Activated T-helper 17 cell treated with anti-CD3 and anti-CD28 coated beads, Interleukin-2, amount 50 U/mL, for 72 hours (primary cell): ENCODE measurements around the gene TTLL8. TPM values are rescaled to one million over a fixed set of nuclear protein-coding genes. Genes with fewer than 3 reads are reported as not detected.
A peak's percentile ranks its signal among the peaks of the same experiment; 100 is the strongest.

Experiments used
- ATAC-seq: fragments of 150-1000 bp; cut with Tn5 transposase; replicated peaks from 2 replicates; pipeline ENCODE4 v1.10.0; 2021; ENCODE audit warnings: mild to moderate bottlenecking, moderate library complexity
- H3K27ac Mint-ChIP-seq: one replicate; pipeline ENCODE4 v1.8.0; 2022; ENCODE audit warnings: mixed read lengths
- H3K27me3 Mint-ChIP-seq: one replicate; pipeline ENCODE4 v1.8.0; 2022; ENCODE audit warnings: mixed read lengths
- H3K36me3 Mint-ChIP-seq: one replicate; pipeline ENCODE4 v1.8.0; 2022; ENCODE audit warnings: low read depth, mild to moderate bottlenecking, mixed read lengths
- H3K4me1 Mint-ChIP-seq: one replicate; pipeline ENCODE4 v1.8.0; 2022; ENCODE audit warnings: mixed read lengths
- H3K4me3 Mint-ChIP-seq: one replicate; pipeline ENCODE4 v1.8.0; 2022; ENCODE audit warnings: mild to moderate bottlenecking, mixed read lengths
- H3K9me3 Mint-ChIP-seq: one replicate; pipeline ENCODE4 v1.8.0; 2022; ENCODE audit warnings: mixed read lengths
- total RNA-seq, 2 donors: library from RNA; stranded (reverse); gene quantifications; one replicate each; pipeline ENCODE4 v1.2.3, GENCODE V29; 2022

The TTLL8 gene
- total RNA-seq, 2 donors from 2014 or later: not detected

DNA sequence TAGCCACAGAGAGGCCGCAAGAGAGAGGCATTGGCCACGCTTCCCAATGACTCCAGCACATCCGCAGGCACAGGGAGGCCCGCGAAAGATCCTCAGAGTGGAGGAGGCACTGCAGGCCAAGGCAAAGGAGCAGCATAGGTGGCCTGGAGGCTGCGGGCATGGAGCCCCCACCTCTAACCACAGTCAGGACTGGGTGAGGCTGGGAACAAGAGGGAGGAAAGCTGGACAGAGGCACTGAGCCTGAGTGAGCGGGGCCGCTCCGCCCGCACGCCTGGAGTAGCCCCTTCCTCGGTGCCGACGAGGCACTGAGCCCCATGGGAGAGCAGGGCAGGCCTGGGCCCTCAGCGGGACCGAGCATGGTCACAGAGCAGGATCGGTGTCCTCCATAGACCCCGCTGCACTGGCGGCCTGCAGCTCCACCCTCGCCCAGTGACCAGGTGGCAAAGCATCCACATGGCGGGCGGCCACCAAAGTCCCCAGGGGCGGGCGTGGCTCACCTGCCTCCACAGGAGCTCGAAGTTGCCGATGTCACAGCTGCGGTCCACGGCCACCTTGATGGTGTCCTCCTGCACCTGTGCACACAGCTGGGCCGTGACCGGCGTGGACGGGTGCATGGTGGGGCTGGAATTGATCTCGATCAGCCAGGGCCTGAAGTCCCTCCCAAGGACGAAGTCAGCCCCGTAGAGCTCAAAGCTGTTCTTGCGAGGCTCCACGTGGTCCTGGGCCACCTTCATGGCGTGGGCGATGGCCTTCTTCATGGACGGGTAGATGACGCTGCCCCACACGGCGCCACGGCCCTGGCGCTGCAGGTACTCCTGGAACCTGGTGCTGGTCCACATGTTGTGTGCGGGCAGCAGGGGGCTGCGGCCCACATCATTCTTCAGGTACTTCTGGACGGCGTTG, 26.7 kb downstream of the TTLL8 start:
- H3K36me3 Mint-ChIP-seq: no peaks in the 10 kb centered on the region
- peaks cover 6% of the 10 kb centered on the region for H3K4me1 Mint-ChIP-seq
- no peak overlapping the region for H3K4me3 Mint-ChIP-seq
- no peaks in the 10 kb centered on the region for H3K9me3 Mint-ChIP-seq
- ATAC-seq: no peak
- no peak overlapping the region for H3K27ac Mint-ChIP-seq
- peaks cover 9% of the 10 kb centered on the region for H3K27me3 Mint-ChIP-seq

DNA sequence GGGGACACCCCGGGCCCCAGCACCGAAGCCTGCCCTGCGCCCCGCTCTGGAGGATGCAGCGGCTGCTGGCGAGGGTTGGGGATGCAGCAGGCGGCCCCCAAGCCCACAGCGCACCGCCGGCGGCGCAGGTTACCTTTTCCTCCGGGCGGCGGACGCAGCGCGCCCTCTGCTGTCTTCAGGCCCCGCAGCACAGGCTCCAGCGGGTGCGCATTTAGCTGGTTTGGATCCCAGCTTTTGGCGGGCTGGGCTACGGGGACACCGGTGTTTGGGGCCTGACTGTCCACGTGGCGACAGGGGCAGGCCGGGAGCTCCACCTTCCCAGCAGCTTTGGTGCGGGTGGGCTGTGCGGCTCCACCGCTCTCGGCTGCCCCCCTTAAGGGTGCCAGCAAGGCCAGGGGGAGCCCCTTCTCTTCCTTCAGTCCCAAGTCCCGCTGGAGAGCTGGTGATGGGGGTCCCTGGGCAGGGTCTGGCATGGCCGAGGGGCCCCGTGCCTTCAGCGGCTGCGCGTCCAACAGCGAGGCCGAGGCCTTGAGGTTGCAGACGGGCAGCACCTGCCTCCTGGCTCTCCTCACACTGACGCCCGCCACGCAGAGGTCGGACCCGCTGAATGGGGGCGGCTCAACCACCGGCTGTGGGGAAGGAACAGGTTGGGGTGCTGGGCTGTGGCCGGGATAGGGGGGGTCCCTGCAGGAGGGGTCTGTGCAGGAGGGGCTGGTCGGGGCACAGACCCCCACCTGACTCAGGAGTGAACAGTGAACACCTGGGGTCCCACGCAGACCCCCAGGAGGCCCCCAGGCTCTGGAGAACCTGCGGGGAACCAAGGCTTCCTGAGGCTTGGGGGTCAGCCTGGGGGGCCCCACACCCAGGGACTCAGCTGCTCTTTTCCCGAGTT, 27.6 kb downstream of the TTLL8 start:
- ATAC-seq: peak; percentile 89
- Mint-ChIP-seq H3K36me3 (no peaks in the 10 kb centered on the region), H3K27ac (no peak overlapping the region), H3K4me1 (peaks cover 6% of the 10 kb centered on the region), H3K9me3 (no peaks in the 10 kb centered on the region), H3K4me3 (no peak overlapping the region), H3K27me3 (peaks cover 13% of the 10 kb centered on the region)

DNA sequence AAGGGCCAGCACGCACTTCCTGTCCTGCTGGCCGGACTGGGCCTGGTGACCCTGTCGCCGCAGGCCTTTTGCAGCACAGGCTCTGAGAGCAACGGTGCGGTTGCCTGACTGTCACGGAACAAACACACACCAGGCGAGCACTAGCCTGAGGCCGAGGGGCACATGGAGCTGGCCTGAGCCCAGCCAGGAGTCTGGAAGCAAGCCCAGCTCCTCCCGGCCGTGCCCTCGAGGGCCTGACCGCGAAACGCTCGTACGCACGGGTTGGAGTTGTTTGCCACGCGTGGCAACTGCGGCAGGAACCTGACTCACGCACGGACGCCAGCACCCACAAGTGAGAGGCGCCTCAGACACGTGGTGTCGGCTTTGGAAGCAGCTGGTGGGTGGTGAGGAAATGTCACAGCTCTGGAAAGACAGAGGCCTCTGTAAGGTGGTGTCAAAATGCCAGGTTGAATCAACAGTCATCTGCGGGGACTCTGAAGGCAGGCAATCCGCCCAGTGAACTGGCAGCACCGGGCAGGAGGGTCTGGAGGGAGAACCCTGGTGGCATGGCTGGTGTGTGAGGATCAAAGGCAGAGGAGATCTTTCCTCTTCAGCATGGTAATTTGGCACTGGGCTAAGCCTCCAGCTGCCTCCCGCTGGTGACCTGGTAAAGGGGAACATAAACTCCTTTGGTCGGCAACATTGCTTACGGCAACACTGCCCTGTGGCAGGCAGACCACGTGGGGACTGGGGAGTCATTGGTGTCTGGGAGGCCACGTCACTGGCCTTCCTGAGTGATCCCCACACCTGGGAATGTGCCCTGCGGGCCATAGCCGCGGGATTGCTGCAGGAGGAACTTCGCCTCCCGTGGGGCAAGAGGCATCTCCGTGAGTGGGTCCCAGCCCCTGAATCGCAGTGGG, 30.2 kb downstream of the TTLL8 start:
- H3K9me3 Mint-ChIP-seq: no peaks in the 10 kb centered on the region
- H3K27ac Mint-ChIP-seq: peak overlapping the region; percentile 30
- no peaks in the 10 kb centered on the region for H3K36me3 Mint-ChIP-seq
- H3K4me1 Mint-ChIP-seq: peaks cover 10% of the 10 kb centered on the region
- peak overlapping the region; percentile 55 for H3K4me3 Mint-ChIP-seq
- ATAC-seq: peak; percentile 71
- H3K27me3 Mint-ChIP-seq: peaks cover 14% of the 10 kb centered on the region

DNA sequence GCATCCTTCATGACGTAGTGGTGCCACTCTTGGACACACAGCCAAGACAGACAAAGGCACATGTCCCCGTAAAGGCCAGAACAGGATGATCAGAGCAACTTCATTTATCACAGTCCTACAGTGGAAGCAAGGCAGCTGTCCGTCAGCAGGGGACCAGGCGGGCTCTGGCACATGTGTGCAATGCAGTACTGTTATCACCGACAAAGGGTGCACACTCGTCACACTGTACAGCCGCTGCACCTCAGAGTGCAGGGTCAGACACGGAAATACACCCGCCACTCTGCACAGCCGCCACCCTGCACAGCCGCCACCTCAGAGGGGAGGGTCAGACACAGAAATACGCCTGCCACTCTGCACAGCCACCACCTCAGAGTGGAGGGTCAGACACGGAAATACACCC, 32.1 kb downstream of the TTLL8 start:
- Mint-ChIP-seq H3K4me1 (peaks cover 10% of the 10 kb centered on the region), H3K27me3 (peaks cover 14% of the 10 kb centered on the region), H3K36me3 (no peaks in the 10 kb centered on the region), H3K4me3 (no peak overlapping the region), H3K27ac (no peak overlapping the region), H3K9me3 (no peaks in the 10 kb centered on the region)
- no peak for ATAC-seq

DNA sequence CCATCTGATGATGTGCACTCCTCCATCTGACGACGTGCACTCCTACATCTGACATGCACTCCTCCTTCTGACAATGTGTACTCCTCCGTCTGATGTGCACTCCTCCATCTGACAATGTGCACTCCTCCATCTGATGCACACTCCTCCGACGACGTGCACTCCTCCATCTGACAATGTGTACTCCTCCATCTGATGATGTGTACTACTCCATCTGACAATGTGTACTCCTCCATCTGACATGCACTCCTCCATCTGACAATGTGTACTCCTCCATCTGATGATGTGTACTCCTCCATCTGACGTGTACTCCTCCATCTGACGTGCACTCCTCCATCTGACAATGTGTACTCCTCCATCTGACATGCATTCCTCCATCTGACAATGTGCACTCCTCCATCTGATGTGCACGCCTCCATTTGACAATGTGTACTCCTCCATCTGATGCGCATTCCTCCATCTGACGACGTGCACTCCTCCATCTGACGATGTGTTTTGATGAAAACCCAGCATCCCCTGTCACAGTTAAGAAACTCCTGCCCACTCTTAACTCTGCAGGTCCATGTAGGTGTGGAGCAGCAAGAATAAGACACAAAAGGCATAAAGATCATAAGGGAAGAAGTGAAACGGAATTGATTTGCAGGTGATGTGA, 35.8 kb downstream of the TTLL8 start:
- Mint-ChIP-seq H3K4me3 (no peak overlapping the region), H3K27me3 (peaks cover 14% of the 10 kb centered on the region), H3K9me3 (no peaks in the 10 kb centered on the region), H3K27ac (no peak overlapping the region), H3K36me3 (peaks cover 1% of the 10 kb centered on the region), H3K4me1 (peaks cover 25% of the 10 kb centered on the region)
- no peak for ATAC-seq

DNA sequence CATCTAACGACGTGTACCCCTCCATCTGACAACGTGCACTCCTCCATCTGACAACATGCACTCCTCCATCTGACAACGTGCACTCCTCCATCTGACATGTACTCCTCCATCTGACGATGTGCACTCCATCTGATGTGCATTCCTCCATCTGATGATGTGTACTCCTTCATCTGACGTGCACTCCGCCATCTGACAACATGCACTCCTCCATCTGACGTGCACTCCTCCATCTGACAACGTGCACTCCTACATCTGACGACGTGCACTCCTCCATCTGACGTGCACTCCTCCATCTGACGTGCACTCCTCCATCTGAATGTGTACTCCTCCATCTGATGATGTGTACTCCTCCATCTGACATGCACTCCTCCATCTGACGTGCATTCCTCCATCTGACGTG, 37.5 kb downstream of the TTLL8 start:
- Mint-ChIP-seq H3K27me3 (peaks cover 8% of the 10 kb centered on the region), H3K9me3 (no peaks in the 10 kb centered on the region), H3K36me3 (peaks cover 5% of the 10 kb centered on the region), H3K4me3 (no peak overlapping the region), H3K27ac (no peak overlapping the region), H3K4me1 (peaks cover 29% of the 10 kb centered on the region)
- no peak for ATAC-seq

DNA sequence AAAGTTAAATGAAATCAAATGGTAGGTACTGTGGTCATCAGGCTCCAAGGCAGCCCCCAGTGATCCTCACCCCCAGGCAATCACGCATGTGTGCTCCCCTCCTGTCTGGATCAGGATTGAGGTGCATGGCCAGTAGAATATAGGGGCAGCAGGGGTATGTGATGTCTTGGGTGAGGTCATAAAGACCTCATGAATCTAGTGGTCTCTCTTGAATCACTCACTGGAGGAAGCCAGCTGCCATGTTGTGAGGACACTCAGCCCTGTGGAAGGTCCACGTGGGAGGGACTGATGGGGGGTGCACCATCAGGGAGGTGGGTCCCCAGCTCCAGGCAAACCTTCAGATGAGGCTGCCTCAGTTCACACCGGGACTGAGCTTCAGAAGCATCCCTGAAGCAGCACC, 38.8 kb downstream of the TTLL8 start:
- no peak for ATAC-seq
- Mint-ChIP-seq H3K4me3 (no peak overlapping the region), H3K9me3 (no peaks in the 10 kb centered on the region), H3K27ac (peak overlapping the region; percentile 41), H3K4me1 (peaks cover 26% of the 10 kb centered on the region), H3K27me3 (peaks cover 2% of the 10 kb centered on the region), H3K36me3 (peaks cover 5% of the 10 kb centered on the region)

DNA sequence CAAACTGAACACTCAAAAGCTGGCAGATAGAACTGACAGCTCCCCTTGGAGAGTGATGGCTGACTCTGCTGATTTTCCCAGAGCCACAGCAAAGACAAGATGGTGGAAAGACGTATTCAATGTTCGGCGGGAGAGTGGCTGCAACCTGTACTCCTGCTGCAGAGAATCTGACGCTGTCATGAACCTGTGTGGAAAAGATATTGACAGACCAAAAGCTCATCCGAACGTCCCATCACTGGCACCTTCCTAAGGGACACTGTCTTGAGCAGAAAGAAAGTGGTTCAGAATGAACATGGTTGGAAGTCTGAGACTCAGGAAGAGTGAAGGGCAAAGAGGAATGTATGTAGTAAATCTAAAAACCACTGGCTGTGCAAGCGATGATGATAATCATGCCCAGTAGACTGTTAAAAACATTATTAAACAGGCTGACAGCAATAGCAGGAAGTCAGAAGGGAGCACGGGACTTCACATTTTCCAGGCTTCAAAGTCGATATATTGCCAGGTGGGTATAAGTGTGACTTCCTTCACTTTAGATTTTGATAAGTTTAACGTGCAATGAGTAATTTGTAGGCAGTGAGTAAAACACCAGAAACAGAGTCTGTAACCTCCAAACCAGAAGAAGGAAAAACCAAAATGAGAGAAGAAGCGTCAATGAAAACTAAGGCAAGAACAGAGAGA, 39.4 kb downstream of the TTLL8 start:
- H3K4me3 Mint-ChIP-seq: no peak overlapping the region
- peak; percentile 62 for ATAC-seq
- H3K9me3 Mint-ChIP-seq: no peaks in the 10 kb centered on the region
- peaks cover 26% of the 10 kb centered on the region for H3K4me1 Mint-ChIP-seq
- peaks cover 5% of the 10 kb centered on the region for H3K36me3 Mint-ChIP-seq
- H3K27me3 Mint-ChIP-seq: no peaks in the 10 kb centered on the region
- peak overlapping the region; percentile 41 for H3K27ac Mint-ChIP-seq

DNA sequence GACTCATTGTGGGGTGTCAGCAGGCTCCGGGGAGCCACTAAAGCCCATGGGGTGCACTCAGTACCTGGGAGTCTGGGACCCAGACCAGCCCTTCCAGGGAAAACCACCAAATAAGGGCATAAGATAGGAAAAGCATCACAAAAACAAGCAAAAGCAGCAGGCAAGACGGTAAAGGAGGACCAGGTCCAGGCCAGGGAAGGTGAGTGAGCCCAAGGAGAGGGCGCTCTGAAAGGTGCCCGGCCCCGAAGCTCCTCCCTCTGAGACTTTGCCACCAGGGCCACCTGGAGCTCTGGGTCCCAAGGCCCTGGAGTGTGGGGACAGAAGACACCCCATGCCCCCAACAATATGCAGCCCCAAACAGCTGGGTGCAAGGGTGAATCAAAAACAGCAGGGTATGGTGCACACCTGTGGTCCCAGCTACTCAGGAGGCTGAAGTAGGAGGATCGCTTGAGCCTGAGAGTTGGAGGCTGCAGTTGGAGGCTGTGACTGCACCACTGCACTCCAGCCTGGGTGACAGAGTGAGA, 40.3 kb downstream of the TTLL8 start:
- peaks cover 5% of the 10 kb centered on the region for H3K36me3 Mint-ChIP-seq
- ATAC-seq: no peak
- peaks cover 26% of the 10 kb centered on the region for H3K4me1 Mint-ChIP-seq
- H3K27me3 Mint-ChIP-seq: no peaks in the 10 kb centered on the region
- H3K4me3 Mint-ChIP-seq: no peak overlapping the region
- H3K27ac Mint-ChIP-seq: peak overlapping the region; percentile 41
- no peaks in the 10 kb centered on the region for H3K9me3 Mint-ChIP-seq

DNA sequence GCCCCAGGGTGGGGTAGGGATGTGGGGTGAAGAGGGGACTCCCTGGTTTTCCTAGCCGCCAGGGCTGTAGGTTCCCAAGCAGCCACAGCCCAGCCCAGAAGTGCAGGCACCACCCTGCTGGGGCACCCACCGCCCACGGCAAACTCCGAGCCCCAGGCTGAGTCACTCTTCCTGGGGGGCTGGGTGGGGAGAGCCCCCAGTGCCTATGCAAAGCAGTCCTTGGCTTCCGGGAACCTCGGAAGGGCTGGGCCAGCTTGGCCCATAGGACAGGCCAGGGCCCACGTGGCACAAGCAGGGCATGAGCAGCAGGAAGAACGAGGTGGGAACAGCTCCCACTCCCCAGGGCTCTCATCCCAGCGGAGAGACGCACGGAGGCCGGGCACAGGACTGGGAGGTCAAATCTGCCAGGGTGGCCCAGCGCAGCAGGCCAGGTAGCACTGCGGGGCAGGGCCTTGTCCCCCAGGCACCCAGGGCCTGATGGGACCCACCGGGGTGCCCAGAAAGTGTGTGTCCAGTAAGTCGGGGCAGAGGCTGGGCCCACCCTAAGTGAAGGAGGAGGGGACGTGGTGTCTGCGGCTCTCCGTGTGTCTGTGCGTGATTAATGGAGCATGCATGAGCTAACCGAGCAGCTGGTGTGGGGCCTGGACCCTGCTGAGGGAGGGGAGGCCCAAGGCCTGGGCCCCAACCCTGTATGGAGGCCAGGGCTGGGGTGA, 41.0 kb downstream of the TTLL8 start:
- Mint-ChIP-seq H3K27me3 (no peaks in the 10 kb centered on the region), H3K27ac (peak overlapping the region; percentile 41), H3K36me3 (peaks cover 5% of the 10 kb centered on the region), H3K4me1 (peaks cover 26% of the 10 kb centered on the region), H3K4me3 (no peak overlapping the region), H3K9me3 (no peaks in the 10 kb centered on the region)
- ATAC-seq: peak; percentile 88

DNA sequence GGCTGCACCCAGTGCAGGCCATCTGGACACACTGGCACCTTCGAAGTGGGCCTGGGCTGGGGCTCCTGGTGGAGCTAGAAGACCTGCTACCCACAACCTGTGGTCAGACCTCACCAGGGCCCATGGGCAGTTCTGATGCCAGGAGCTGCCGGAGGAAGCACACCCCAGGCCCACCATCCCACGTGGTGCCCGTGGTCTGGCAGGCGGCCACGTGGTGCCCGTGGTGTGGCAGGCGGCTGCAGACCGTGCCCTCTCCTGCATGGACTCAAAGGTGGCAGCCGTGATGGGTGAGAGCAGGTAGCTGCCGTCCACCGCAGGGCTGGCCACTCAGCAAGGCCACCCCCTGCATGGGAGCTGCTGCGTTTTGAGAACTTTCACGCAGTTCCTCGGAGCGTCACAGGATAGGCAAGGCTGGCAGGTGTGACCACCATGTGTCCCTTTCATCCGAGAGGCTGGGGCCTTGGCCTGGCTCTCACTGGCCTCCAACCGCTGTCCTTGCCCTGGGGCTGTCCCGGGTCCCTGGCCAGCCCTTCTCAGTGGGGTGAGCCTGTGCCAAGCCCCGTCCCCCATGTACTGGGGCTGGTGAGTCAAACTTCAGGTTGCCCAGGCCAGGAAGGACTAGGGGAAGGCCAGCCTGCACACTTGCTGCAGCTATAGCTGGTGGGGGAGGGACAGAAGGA, 41.6 kb downstream of the TTLL8 start:
- ATAC-seq: no peak
- peaks cover 30% of the 10 kb centered on the region for H3K4me1 Mint-ChIP-seq
- H3K4me3 Mint-ChIP-seq: no peak overlapping the region
- H3K36me3 Mint-ChIP-seq: peaks cover 5% of the 10 kb centered on the region
- peak overlapping the region; percentile 41 for H3K27ac Mint-ChIP-seq
- H3K27me3 Mint-ChIP-seq: peaks cover 6% of the 10 kb centered on the region
- no peaks in the 10 kb centered on the region for H3K9me3 Mint-ChIP-seq
